OCI-LY1 (cell line): Measurements from ENCODE around the gene ODAD4.

ENCODE experiments used
- H2AFZ ChIP-seq: fragments of 200-600 bp; sonication (generic), shearing (Covaris generic); 2 replicates; pipeline ENCODE4 v1.6.0; 2014; ENCODE audit warnings: antibody characterized with exemption, mild to moderate bottlenecking, low read length
- H3F3A ChIP-seq: fragments of 200-600 bp; sonication (generic), shearing (Covaris generic); 2 replicates; pipeline ENCODE4 v1.6.0; 2014; ENCODE audit warnings: mild to moderate bottlenecking, antibody characterized with exemption, low read length, moderate library complexity; ENCODE audit not compliant: insufficient read depth
- H3K27ac ChIP-seq: fragments of 200-600 bp; sonication (generic); 2 replicates; pipeline ENCODE4 v1.5.1; 2014; ENCODE audit warnings: low read length, mixed run types, mild to moderate bottlenecking, low read depth; ENCODE audit not compliant: poor library complexity, severe bottlenecking
- H3K27me3 ChIP-seq: fragments of 200-600 bp; sonication (generic); 2 replicates; pipeline ENCODE4 v1.6.0; 2014; ENCODE audit warnings: antibody characterized with exemption, mild to moderate bottlenecking, low read length, moderate library complexity; ENCODE audit not compliant: insufficient read depth
- H3K36me3 ChIP-seq: fragments of 200-600 bp; sonication (generic); 2 replicates; pipeline ENCODE4 v1.6.1; 2014; ENCODE audit warnings: mild to moderate bottlenecking, antibody characterized with exemption, low read length, moderate library complexity, mixed read lengths; ENCODE audit not compliant: insufficient read depth
- H3K4me1 ChIP-seq: fragments of 200-600 bp; sonication (generic); 2 replicates; pipeline ENCODE4 v1.5.1; 2014; ENCODE audit warnings: mild to moderate bottlenecking, low read length, moderate library complexity; ENCODE audit not compliant: insufficient read depth, severe bottlenecking
- H3K4me2 ChIP-seq: fragments of 200-600 bp; sonication (generic), shearing (Covaris generic); 2 replicates; pipeline ENCODE4 v1.6.1; 2014; ENCODE audit warnings: low read length
- H3K4me3 ChIP-seq: fragments of 200-600 bp; sonication (generic); 2 replicates; pipeline ENCODE4 v1.5.1; 2014; ENCODE audit warnings: low read length, low read depth, mild to moderate bottlenecking, mixed read lengths; ENCODE audit not compliant: poor library complexity, severe bottlenecking
- H3K79me2 ChIP-seq: fragments of 200-600 bp; shearing (Covaris generic); 2 replicates; pipeline ENCODE4 v1.6.1; 2016; ENCODE audit warnings: mixed run types, low read length, mixed read lengths; ENCODE audit not compliant: insufficient read depth
- H3K9ac ChIP-seq: fragments of 200-600 bp; sonication (generic), shearing (Covaris generic); 2 replicates; pipeline ENCODE4 v1.6.1; 2014; ENCODE audit warnings: mild to moderate bottlenecking, low read length, mixed read lengths
- H3K9me2 ChIP-seq: fragments of 200-600 bp; sonication (generic), shearing (Covaris generic); 2 replicates; pipeline ENCODE4 v1.6.1; 2014; ENCODE audit warnings: low read depth, mild to moderate bottlenecking, low read length, mixed read lengths
- H3K9me3 ChIP-seq: fragments of 200-600 bp; shearing (Covaris generic); 2 replicates; pipeline ENCODE4 v1.6.1; 2014; ENCODE audit warnings: low read length, mixed read lengths
- H4K20me1 ChIP-seq: fragments of 200-600 bp; sonication (generic), shearing (Covaris generic); 2 replicates; pipeline ENCODE4 v1.6.0; 2016; ENCODE audit warnings: mild to moderate bottlenecking, low read length; ENCODE audit not compliant: insufficient read depth
- CTCF ChIP-seq: fragments of 200-600 bp; sonication (generic), shearing (Covaris generic); IDR thresholded peaks from 2 replicates; pipeline ENCODE4 v1.5.1; 2017; ENCODE audit warnings: mild to moderate bottlenecking, antibody characterized with exemption, low read length, moderate library complexity, mixed read lengths
- EZH2 ChIP-seq: fragments of 200-600 bp; sonication (generic), shearing (Covaris generic); IDR thresholded peaks from 2 replicates; pipeline ENCODE4 v1.8.0; 2017; ENCODE audit warnings: borderline replicate concordance, mixed run types, mild to moderate bottlenecking, antibody characterized with exemption, low read length, moderate library complexity, mixed read lengths

Gene ODAD4

GRCh38 chr17:41973408-41973811, 43.0 kb downstream of the ODAD4 start:
- Histone ChIP-seq H3K79me2 (no peaks in the 10 kb centered on the region), H3K36me3 (peaks cover 89% of the 10 kb centered on the region), H3K9me2 (no peaks in the 10 kb centered on the region), H2AFZ (no peak overlapping the region), H3K9me3 (no peaks in the 10 kb centered on the region), H4K20me1 (no peaks in the 10 kb centered on the region), H3K4me2 (peak overlapping the region; percentile 35), H3K9ac (no peak overlapping the region; the same call in 1 of the 2 replicates), H3K4me3 (peak overlapping the region; percentile 12), H3F3A (no peaks in the 10 kb centered on the region), H3K27me3 (no peaks in the 10 kb centered on the region), H3K4me1 (peaks cover 45% of the 10 kb centered on the region), H3K27ac (peak overlapping the region; percentile 76)
- TF ChIP-seq EZH2, result no peak
- no peak for TF ChIP-seq CTCF

- Histone ChIP-seq H3K79me2 (no peaks in the 10 kb centered on the region), H4K20me1 (no peaks in the 10 kb centered on the region), H3K9me3 (no peaks in the 10 kb centered on the region), H3K4me1 (peaks cover 42% of the 10 kb centered on the region), H3K4me3 (no peak overlapping the region), H3K27ac (peak overlapping the region; percentile 76), H3K9me2 (no peaks in the 10 kb centered on the region), H3K9ac (no peak overlapping the region), H3K36me3 (peaks cover 86% of the 10 kb centered on the region), H3K4me2 (no peak overlapping the region), H2AFZ (no peak overlapping the region), H3F3A (no peaks in the 10 kb centered on the region), H3K27me3 (no peaks in the 10 kb centered on the region)
- TF ChIP-seq EZH2, result no peak
- no peak for TF ChIP-seq CTCF
Measured at GRCh38 chr17:41974031-41974430, 43.6 kb downstream of the ODAD4 start.

- H3K79me2 ChIP-seq, result no peaks in the 10 kb centered on the region
Measured at GRCh38 chr17:41974658-41975057, 44.2 kb downstream of the ODAD4 start.

More at GRCh38 chr17:41974658-41975057, 44.2 kb downstream of the ODAD4 start:
- Histone ChIP-seq H3K4me3 (no peak overlapping the region), H3K4me2 (no peak overlapping the region), H3K27ac (no peak overlapping the region), H3K9me3 (no peaks in the 10 kb centered on the region), H2AFZ (no peak overlapping the region), H3K4me1 (peaks cover 42% of the 10 kb centered on the region), H3K9ac (no peak overlapping the region), H3K27me3 (no peaks in the 10 kb centered on the region), H3K36me3 (peaks cover 83% of the 10 kb centered on the region), H4K20me1 (no peaks in the 10 kb centered on the region), H3F3A (no peaks in the 10 kb centered on the region), H3K9me2 (no peaks in the 10 kb centered on the region)
- TF ChIP-seq CTCF (no peak), EZH2 (no peak)
